Fibroblast of upper back skin (primary cell): ENCODE results near the gene CPLANE1.
"Not testable (repeated sequence)": the region's sequence is repeated elsewhere in the genome, so short reads cannot be mapped to it uniquely, and the experiment has no call there.

ENCODE experiments used
- DNase-seq: peaks from one replicate; pipeline ENCODE4 v3.0.0-alpha.2; 2013

CPLANE1 gene

DNA sequence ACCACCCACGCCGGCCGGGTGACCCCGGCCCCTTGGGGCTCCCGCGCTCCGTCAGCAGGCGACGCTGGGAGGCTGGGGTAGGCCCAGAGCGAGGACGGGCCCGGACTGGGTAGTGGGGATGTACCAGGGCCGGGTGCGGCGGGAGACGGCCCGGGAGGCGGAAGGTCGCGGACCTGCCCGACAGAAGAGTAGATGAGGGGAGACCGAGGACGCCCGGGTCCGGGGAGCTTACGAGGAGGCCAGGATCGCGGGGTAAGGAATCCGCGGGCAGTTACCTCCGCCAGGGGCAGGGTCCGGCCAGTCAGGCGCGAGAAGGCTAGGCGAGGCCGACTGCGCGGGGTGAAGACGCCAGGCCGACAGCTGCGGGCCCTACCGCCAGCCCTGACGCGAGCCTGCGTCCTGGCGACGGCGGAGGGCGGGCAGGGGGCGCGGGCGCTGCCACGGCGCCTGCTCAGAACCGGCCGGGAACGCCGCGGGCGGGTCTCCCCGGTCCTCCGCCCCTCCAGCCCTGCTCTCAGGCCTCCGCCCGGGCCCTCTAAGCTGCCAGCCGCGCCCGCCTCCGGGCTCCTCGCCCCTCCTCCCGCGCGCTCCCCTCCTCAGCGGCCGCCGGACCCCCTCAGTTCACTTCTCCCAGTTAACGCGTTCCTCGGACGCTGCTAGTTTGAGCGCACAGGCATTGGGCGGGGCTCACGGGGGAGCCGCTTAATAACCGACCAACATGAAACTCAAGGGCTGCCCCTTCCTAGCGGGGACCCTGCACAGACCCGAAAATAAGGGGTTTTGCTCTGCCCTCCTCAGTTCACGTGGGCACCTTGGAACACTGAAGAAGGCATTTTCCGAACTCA, at the start of gene CPLANE1:
TSS of gene CPLANE1 (minus strand) at position 407 of the 845 bp plus-strand sequence. CDS start 1,678 bp downstream, outside the sequence.
- DNase-seq, result peak; percentile 79

DNA sequence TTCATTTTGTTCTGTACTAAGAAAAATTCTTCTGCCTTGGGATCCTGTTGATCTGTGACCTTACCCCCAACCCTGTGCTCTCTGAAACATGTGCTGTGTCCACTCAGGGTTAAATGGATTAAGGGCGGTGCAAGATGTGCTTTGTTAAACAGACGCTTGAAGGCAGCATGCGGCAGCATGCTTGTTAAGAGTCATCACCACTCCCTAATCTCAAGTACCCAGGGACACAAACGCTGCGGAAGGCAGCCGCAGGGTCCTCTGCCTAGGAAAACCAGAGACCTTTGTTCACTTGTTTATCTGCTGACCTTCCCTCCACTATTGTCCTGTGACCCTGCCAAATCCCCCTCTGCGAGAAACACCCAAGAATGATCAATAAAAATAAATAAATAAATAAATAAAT, 47.1 kb upstream of the CPLANE1 start:
- DNase-seq, result not testable (repeated sequence)

DNA sequence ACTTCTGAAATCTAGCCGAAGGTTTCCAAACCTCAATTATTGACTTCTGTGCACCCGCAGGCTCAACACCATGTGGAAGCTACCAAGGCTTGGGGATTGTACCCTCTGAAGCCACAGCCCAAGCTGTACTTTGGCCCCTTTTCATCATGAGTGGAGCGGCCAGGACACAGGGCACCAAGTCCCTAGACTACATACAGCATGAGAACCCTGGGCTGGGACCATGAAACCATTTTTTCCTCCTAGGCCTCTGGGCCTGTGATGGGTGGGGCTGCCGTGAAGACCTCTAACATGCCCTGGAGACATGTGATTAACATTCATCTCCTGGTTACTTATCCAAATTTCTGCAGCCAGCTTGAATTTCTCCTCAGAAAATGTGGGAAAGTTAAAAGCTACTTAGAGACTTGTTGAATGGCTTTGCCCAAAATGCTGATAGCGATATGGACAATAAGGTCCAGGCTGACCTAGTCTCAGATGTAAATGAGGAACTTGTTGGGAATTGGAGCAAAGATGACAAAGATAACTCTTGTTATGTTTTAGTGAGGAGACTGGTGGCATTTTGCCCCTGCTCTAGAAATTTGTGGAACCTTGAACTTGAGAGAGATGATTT, 34.1 kb upstream of the CPLANE1 start:
- no peak for DNase-seq

DNA sequence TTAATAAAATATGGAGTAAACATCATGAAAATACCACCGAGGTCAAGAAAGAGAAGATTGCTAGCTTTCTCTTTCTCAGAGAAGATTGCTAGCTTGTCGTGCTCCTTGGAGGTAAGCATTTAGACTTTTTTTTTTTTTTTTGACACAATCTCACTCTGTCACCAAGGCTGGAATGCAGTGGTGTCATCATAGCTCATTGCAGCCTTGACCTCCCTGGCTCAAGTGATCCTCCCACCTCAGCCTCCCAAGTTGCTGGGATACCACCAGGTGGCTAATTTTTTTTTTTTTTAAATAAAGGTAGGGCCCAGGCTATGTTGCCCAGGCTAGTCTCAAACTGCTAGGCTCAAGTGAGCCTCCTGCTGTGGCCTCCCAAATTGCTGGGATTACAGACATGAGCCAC, 26.3 kb upstream of the CPLANE1 start:
- DNase-seq, result no peak

DNA sequence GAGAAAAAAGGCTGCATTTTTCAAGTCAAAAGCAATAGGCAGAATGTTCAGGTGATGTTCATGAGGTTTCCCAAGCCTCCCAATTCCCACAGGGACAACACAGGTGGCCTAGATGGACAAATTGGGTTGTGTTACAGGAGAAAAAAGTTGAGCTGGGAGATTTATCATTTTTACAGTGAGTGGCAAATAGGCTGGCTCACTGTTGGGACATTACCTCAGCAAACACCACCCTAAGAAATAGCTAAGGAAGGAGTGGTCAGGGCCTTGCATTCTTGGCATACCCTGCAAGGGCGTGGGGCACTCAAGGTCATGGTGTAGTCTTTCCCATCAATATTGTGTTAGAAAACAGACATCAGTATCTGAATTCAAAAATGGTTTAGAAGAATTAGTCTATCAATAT, 23.3 kb upstream of the CPLANE1 start:
- DNase-seq, result no peak

DNA sequence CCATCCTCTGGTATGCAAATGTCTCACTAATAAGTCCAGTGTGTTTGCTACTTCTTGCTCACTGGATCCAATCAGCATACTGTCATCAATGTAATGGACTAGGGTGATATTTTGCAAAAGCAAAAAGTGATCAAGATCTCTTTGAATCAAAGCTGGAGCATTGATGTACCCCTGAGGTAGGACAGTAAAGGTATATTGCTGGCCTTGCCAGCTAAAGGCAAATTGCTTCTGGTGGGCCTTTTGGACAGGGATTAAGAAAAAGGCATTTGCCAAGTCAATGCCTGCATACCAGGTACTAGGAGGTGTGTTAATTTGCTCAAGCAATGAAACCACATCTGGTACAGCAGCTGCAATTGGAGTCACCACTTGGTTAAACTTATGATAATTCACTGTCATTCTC, 18.9 kb upstream of the CPLANE1 start:
- DNase-seq, result not testable (repeated sequence)

DNA sequence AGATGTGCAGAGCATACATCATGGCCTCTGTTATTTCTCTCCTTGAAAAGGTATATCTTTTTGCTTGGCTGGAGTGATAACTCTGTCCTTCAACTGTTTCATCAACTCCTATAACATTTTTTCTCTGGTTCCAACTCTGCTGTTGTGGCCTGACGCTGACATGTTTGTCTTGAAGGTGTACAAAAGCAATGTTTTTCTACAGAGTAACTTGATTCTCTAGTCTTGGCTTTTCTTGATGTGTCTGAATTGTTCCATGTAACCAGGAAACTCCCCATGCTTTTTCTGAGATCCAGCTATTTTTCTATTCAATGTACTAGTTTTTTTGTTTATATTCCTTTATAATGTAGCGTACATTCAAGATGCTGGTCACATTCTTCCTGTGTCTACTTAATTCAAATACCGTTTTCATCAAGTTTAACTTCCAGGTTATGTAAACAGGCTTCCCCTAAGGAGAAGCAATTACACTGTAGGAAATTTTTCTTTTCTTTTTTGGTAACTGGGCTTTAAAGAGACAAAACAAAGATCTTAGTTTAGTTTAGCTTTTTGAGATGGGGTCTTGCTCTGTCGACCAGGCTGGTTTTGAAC, 6.7 kb upstream of the CPLANE1 start:
- DNase-seq, result no peak

DNA sequence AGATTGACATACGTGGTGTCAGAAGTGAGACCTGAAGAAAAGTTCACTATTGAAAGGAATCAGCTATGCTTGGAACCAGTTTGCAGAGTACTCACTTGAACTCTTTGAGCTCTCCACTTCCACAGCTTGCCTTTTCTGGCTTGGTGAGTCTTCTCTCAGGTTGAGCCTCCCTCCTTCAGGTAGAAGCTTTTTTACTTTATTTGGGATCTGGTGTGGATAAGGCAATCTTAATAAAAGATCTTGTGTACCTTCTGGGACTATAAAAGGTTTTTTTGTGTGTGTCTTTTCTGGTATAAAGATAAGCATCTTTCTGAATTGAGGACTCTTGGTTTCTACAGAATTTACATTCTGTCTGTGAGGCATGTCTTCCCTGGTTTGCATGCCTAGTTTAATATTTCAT, 5.4 kb upstream of the CPLANE1 start:
- DNase-seq, result no peak

DNA sequence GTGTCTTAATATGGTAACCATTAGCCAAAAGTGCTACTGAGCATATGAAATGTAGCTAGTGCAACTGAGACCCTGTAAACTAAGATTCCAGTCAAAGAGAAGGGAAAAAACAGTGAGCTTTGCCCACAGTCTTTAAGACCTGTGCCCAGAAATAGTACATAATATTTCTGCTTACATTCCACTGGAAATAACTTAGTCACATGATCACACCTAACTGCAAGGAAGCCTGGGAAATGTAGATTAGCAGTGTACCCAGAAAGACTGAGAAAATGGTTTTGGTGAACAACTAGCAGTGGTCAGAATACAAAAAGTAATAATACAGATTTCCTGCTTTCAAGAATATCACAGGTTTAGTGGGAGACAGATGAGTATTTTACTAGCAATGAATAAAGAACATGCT, 2.5 kb upstream of the CPLANE1 start:
- DNase-seq, result no peak

DNA sequence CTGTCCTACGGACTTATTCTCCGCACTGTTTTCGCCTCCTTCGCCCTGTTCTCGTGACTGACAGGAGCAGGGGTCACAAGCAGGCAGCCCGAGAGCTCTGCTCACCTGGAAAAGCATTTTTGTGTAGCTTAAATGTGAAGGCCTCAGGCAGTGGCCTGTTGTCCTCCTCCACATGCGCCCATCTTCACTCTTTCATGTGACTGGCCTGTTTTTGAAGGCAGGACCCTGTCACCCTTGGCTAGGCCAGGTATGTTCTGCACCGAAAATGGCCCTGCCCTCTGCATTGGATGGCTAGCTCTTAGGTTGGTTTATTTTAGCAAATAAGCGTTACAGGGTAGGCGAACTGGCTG, 614 bp upstream of the CPLANE1 start:
- DNase-seq, result no peak

DNA sequence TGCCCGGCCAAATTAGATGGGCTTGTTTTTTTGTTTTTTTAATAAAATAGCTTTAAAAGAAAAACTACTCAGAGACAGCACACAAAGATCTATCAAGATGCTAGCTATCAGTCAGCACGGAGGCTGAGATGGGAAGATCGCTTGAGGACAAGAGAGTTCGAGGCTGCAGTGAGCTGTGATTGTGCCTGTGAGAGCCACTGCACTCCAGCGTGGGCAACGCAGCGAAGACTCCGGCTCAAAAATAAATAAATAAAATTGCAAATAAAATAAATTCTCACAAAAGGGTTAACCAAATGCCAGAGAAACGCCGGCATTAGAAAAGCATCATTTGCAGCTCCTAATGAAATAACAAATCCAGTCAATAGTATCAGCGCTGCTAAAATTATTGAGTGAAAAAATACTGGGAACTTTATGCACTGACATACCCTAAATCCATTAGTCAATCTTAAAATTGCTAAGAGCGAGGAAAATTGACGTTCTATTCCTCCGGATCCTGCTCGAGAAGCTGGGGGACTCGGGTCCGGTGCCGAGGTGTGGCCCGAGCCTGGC, 681 bp downstream of the CPLANE1 start:
- peak; percentile 9 for DNase-seq

DNA sequence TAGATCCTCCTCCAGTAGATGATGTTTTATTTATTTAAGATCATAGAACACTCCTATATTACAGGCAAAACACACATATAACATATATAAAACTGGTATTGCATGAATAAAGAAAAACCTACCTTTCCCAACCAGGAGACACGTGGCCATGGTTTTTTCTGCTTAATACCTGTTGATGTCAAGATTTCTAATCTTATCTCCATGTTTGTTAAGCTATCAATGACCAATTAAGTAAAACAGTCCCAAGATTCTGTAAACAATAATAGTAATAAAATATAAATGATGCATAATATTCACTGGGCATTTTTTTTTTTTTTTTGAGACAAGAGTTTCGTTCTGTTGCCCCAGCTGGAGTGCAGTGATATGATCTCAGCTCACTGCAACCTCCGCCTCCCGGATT, 1.7 kb downstream of the CPLANE1 start:
- no peak for DNase-seq

DNA sequence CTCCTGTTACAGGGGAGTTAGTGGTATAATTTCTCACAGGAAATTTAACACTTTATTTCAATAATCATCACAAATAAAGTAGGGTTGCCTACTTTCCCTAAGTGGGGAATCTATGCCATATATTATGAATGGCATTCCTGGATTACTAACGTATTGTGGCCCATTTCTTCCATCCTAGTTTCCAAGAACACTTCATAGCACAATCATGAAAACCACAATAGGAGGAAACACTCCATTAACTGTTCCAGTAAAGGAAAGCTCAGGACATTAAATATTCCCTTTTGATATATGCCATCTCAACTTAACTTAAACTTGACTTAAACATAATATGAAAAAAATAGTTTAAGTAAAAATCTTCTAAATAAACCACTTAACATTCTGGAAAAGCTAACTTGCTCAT, 2.1 kb downstream of the CPLANE1 start:
- peak; percentile 3 for DNase-seq

DNA sequence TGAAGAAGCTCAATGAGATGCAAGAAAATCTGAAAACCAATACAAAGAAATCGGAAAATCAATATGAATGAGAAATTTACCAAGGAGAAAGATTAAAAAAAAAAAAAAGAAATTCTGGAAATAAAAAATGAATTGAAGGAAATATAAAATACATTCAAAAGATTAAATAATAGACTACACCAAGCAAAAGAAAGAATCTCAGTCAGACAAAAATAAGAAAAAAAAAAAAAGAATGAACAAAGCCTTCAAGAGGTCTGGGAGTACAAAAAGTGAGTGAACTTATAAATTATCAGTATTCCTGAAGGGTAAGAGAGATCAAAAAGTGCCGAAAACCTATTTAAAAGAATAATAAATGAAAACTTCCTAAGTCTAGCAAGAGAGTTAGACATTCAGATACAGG, 14.9 kb downstream of the CPLANE1 start:
- no peak for DNase-seq

DNA sequence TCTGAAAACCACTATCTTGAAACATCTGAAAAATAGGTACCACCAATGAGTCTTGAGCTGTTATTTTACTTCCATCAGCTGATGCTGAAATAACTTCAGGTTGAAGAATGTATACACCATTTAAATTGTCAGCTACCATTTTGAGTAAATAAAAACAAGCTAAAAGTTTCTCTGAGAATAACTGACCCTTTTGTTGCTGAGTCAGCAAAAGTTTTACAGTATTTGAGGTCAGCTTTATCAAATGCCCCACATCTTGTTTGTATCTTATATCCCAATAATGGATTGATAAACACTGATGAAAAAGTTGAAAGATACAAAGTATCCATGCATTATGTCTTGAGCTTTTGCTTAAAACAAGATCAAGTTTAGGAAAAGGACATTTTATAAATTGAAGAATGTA, 22.8 kb downstream of the CPLANE1 start:
- DNase-seq, result no peak

DNA sequence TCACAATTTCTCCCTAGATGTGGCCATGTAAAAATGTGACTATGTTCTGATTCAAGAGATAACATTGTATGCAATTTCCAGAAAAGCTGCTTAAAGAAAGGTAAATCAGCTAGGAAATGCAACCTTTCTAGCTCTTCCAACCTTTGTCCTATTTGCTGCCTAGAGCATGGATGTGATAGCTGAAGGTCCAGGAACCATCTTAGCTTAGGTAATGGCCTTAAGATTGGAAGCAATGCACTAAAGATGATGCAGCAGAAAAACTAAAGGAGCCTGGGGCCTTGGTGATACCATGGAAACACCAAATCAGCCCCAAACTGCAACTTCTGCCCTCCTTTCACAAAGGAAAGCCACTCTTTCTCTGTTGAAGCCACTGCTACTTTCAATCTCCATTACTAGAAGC, 27.0 kb downstream of the CPLANE1 start:
- DNase-seq, result no peak

DNA sequence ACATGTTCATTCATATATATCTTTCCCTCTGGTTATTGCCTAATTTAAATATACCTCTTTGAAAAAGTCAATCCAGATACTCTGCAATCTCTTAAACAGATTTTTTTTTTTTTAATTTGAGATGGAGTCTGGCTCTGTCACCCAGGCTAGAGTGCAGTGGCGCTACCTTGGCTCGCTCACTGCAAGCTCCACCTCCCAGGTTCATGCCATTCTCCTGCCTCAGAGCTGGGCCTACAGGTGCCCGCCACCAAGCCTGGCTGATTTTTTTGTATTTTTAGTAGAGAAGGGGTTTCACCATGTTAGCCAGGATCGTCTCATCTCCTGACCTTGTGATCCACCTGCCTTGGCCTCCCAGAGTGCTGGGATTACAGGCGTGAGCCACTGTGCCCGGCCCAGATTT, 28.8 kb downstream of the CPLANE1 start:
- DNase-seq, result not testable (repeated sequence)

DNA sequence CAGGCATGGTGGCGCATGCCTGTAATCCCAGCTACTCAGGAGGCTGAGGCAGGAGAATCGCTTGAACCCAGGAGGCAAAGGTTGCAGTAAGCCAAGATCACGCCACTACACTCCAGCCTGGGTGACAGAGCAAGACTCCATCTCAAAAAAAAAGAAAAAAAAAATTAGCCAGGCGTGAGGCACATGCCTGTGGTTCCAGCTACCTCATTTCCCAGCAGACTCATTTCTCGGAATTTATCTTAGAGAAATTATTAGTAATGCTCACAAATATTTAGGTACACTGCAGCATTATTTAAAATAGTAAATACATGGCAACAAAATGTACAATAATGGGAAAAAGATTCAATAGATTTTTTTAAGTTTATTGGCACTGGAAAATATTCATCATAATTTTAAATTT, 29.8 kb downstream of the CPLANE1 start:
- DNase-seq, result peak; percentile 50

DNA sequence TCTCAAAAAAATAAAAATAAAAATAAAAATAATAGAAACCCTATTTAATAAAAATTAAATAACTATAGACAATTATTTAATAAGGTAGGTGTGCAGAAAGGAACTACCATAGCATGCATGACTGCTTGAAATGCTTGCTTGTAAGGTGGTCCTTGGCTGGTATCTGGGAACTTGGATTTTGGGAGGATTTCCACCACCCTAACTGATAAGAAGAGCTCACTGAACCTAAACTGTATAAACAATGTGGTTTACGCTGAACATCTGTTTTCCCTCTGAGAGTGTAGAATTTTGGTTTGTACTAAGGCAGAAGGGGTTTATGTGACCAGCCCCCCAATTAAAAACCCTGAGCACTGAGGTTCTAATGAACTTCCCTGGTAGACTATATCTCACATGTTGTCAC, 31.2 kb downstream of the CPLANE1 start:
- DNase-seq, result no peak

DNA sequence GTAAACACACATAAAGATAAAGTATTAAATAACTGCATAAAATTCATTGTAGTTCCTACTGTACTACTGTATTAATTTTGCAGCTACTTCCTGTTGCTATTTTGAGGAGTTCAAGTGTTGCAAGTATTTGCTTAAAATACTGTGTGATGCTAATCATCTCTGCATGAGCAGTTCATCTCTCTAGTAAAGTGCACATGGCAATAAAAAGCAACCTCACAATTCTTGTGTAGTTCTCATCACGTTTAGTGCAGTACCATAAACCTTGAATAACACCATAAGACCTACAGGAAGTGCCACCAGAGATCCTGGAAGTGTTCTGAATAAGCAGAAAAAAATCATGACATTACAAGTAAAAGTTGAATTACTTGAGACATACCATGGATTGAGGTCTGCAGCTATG, 34.6 kb downstream of the CPLANE1 start:
- DNase-seq, result no peak

DNA sequence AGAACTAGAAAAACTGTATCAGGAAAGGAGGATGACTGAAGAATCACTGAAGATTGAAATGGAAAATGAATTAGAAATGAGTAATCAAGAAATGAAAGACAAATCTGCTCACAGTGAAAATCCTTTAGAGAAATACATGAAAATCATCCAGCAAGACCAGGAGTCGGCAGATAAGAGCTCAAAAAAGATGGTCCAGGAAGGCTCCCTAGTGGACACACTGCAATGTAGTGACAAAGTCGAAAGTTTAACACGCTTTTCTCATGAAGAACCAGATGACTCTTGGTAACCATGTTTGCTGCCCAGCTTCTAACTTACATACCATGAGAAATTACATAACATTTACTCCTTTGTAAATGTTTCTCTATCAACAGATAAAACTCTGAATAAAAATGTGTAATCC, 37.1 kb downstream of the CPLANE1 start:
- DNase-seq, result no peak

DNA sequence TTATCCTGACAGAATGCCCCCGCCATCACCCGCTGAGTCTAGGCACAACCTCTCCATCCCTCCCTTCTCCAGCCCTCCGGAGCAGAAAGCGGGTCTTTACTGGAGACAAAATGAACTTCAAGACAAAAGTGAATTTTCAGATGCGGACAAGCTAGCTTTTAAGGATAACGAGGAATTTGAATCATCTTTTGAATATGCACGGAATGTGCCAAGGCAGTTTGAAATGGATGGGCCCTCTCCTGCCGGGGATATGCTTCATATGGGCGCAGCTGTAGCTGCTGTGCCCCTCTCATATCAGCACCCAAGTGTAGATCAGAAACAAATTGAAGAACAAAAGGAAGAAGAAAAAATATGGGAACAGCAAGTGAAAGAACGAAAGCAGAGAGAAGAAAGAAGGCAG, 37.5 kb downstream of the CPLANE1 start:
- DNase-seq, result peak; percentile 16

DNA sequence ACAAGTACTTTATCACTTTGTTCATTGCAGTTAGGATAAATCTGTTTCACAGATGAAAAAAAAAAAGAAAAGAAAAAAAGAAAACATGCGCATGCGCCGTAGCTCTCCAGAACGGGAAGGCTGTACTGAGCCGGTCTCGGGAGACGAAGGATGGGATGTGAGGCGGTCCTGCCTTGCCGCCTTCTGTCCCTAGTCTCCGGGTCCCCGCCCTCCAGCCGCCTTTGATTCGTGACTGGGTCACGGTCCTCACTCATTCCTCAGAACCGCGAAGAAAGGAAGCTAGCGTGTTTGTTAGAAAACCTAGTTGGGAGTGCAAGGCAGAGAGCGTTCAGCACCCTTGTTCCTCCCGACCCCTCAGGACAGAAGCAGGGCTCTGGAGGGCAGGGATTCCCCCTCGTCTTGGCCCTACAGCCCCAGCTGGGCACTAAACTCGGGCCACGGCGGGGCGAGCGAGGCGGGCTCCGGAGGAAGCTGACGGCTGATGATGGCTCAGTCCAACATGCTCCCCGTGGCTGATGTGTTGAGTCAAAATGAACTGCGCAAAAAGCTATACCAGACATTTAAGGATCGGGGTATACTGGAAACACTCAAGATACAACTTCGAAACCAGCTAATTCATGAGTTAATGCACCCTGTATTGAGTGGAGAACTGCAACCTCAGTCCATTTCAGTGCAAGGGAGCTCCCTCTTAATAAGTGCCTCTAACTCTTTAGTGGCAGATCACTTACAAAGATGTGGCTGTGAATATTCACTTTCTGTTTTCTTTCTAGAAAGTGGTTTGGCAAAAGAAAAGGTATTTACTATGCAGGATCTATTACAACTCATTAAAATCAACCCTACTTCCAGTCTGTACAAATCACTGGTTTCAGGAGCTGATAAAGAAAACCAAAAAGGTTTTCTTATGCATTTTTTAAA, 40.0 kb downstream of the CPLANE1 start:
- DNase-seq, result peak; percentile 50
